H1 (cell line): ENCODE data around the gene PPP2R2C. TPM values are rescaled to one million over a fixed set of nuclear protein-coding genes. Genes with fewer than 3 reads are reported as not detected.

ENCODE experiments used
- CTCF ChIA-PET: fragments of 300-600 bp; sonication (Branson Sonifier 250); formaldehyde crosslinking; loops from one replicate; lab custom pipeline; 2021; ENCODE audit not compliant: partially characterized antibody; lab: Charles Lee
- POLR2A ChIA-PET: fragments of 300-600 bp; sonication (Branson Sonifier 250); formaldehyde crosslinking; loops from one replicate; lab custom pipeline; 2021; ENCODE audit warnings: inconsistent platforms; ENCODE audit not compliant: partially characterized antibody; lab: Charles Lee
- DNase-seq, 2 experiments: peaks; one replicate each; pipeline versions ENCODE4 v3.0.0 to v3.0.0-alpha.2; 2010 to 2022; ENCODE audit warnings: low spot score in 2 of 2, low read depth in 1 of 2, mixed read lengths in 1 of 2
- FAIRE-seq: peaks from 2 replicates; lab custom pipeline; 2011; peaks lifted over from hg19 to GRCh38; lab: Jason Lieb, UNC
- H2AFZ ChIP-seq: 2 replicates; pipeline ENCODE4 v1.8.1; 2012; ENCODE audit warnings: low read length, inconsistent platforms
- H2AK5ac ChIP-seq: 2 replicates; pipeline ENCODE4 v1.6.1; 2013; ENCODE audit warnings: low read depth, low read length
- H2BK120ac ChIP-seq: replicated peaks from 2 replicates; pipeline ENCODE3; 2013; ENCODE audit warnings: low read depth, low read length, inconsistent platforms
- H2BK12ac ChIP-seq: 2 replicates; pipeline ENCODE4 v1.6.1; 2013; ENCODE audit warnings: low read depth, low read length
- H2BK15ac ChIP-seq: 2 replicates; pipeline ENCODE4 v1.6.1; 2013; ENCODE audit warnings: low read length
- H2BK20ac ChIP-seq: 2 replicates; pipeline ENCODE4 v1.6.1; 2013; ENCODE audit warnings: low read length
- H2BK5ac ChIP-seq: 2 replicates; pipeline ENCODE4 v1.6.1; 2013; ENCODE audit warnings: low read depth, low read length
- H3K14ac ChIP-seq: 2 replicates; pipeline ENCODE4 v1.6.1; 2013; ENCODE audit warnings: inconsistent platforms; ENCODE audit not compliant: insufficient read length
- H3K18ac ChIP-seq: 2 replicates; pipeline ENCODE4 v1.6.1; 2013; ENCODE audit warnings: low read length; ENCODE audit errors: extremely low read depth
- H3K23ac ChIP-seq: 2 replicates; pipeline ENCODE4 v1.6.1; 2013; ENCODE audit warnings: inconsistent platforms; ENCODE audit not compliant: insufficient read length
- H3K23me2 ChIP-seq: 2 replicates; pipeline ENCODE4 v1.6.1; 2013; ENCODE audit warnings: low read depth, low read length
- H3K27ac ChIP-seq: 2 replicates; pipeline ENCODE4 v1.6.1; 2011; ENCODE audit warnings: low read depth, low read length, inconsistent platforms
- H3K27me3 ChIP-seq, 4 experiments: replicated peaks in 1 of 4; 1 replicate in 1 of 4; 2 replicates in 3 of 4; pipeline versions ENCODE4 v1.6.1 to v1.8.1; 2011 to 2013; ENCODE audit warnings: low read length in 3 of 4, mild to moderate bottlenecking in 3 of 4, inconsistent platforms in 2 of 4, mixed read lengths in 2 of 4, moderate library complexity in 1 of 4; ENCODE audit not compliant: control insufficient read depth in 3 of 4, insufficient read depth in 3 of 4; ENCODE audit errors: extremely low read depth in 1 of 4
- H3K36me3 ChIP-seq, 4 experiments: 2 replicates each; pipeline versions ENCODE4 v1.6.1 to v1.8.1; 2011 to 2013; ENCODE audit warnings: mild to moderate bottlenecking in 4 of 4, low read length in 3 of 4, moderate library complexity in 2 of 4, control low read depth in 1 of 4, inconsistent platforms in 1 of 4; ENCODE audit not compliant: insufficient read depth in 4 of 4, control insufficient read depth in 2 of 4
- H3K4ac ChIP-seq: replicated peaks from 2 replicates; pipeline ENCODE3; 2013; ENCODE audit warnings: low read length, low read depth, mixed read lengths, inconsistent platforms; ENCODE audit not compliant: insufficient read length
- H3K4me1 ChIP-seq, 4 experiments: replicated peaks in 1 of 4; 1 replicate in 1 of 4; 2 replicates in 3 of 4; pipeline versions ENCODE4 v1.6.1 to v1.8.1; 2011 to 2013; ENCODE audit warnings: low read length in 3 of 4, inconsistent platforms in 2 of 4, mixed read lengths in 1 of 4; ENCODE audit not compliant: insufficient read depth in 4 of 4, control insufficient read depth in 3 of 4
- H3K4me2 ChIP-seq, 2 experiments: 2 replicates each; pipeline versions ENCODE4 v1.6.1 to v1.8.1; 2011 to 2013; ENCODE audit warnings: low read depth in 2 of 2, low read length in 2 of 2, control low read depth in 1 of 2, inconsistent platforms in 1 of 2, mild to moderate bottlenecking in 1 of 2; ENCODE audit not compliant: insufficient read depth in 1 of 2
- H3K4me3 ChIP-seq, 4 experiments: fragments of 200-600, 300-600 bp in 1 of 4; sonication (generic), shearing (Covaris generic), sonication (Bioruptor Twin) in 1 of 4; 2 replicates each; pipeline versions ENCODE4 v1.5.1 to v1.8.1; 2011 to 2016; ENCODE audit warnings: low read length in 4 of 4, low read depth in 3 of 4, control low read depth in 2 of 4, inconsistent platforms in 2 of 4, mild to moderate bottlenecking in 2 of 4, mixed read lengths in 1 of 4, moderate library complexity in 1 of 4; ENCODE audit not compliant: insufficient read depth in 2 of 4; ENCODE audit errors: extremely low read depth in 1 of 4
- H3K56ac ChIP-seq: replicated peaks from 2 replicates; pipeline ENCODE3; 2013; ENCODE audit warnings: low read depth, mild to moderate bottlenecking, mixed read lengths, low read length, inconsistent platforms; ENCODE audit not compliant: insufficient read length
- H3K79me1 ChIP-seq: 2 replicates; pipeline ENCODE4 v1.6.1; 2013; ENCODE audit warnings: low read depth, low read length, control low read depth
- H3K79me2 ChIP-seq, 2 experiments: 2 replicates each; pipeline versions ENCODE4 v1.6.1 to v1.8.1; 2012 to 2013; ENCODE audit warnings: low read length in 2 of 2, mild to moderate bottlenecking in 2 of 2, inconsistent platforms in 1 of 2; ENCODE audit not compliant: insufficient read depth in 2 of 2, control insufficient read depth in 1 of 2
- H3K9ac ChIP-seq, 4 experiments: replicated peaks in 1 of 4; 1 replicate in 1 of 4; 2 replicates in 3 of 4; pipeline versions ENCODE4 v1.6.1 to v1.8.1; 2011 to 2013; ENCODE audit warnings: low read depth in 3 of 4, low read length in 3 of 4, control low read depth in 2 of 4, mild to moderate bottlenecking in 2 of 4, moderate library complexity in 2 of 4, inconsistent platforms in 1 of 4; ENCODE audit errors: extremely low read depth in 1 of 4
- H3K9me3 ChIP-seq, 2 experiments: 2 replicates each; pipeline versions ENCODE4 v1.6.1 to v1.8.1; 2012 to 2013; ENCODE audit warnings: mild to moderate bottlenecking in 2 of 2, moderate library complexity in 2 of 2, control low read depth in 1 of 2, inconsistent platforms in 1 of 2, low read depth in 1 of 2, low read length in 1 of 2, mixed read lengths in 1 of 2; ENCODE audit not compliant: insufficient read depth in 2 of 2
- H4K20me1 ChIP-seq, 2 experiments: replicated peaks in 1 of 2; 2 replicates each; pipeline versions ENCODE3 to v1.8.1; 2011 to 2013; ENCODE audit warnings: inconsistent platforms in 2 of 2, low read length in 2 of 2, mild to moderate bottlenecking in 1 of 2; ENCODE audit not compliant: insufficient read depth in 2 of 2, control insufficient read depth in 1 of 2
- H4K5ac ChIP-seq: 2 replicates; pipeline ENCODE4 v1.6.1; 2013; ENCODE audit warnings: low read length, low read depth, mixed read lengths, inconsistent platforms; ENCODE audit not compliant: insufficient read length
- H4K8ac ChIP-seq: 2 replicates; pipeline ENCODE4 v1.8.0; 2013; ENCODE audit warnings: mild to moderate bottlenecking, moderate library complexity, low read length, inconsistent platforms; ENCODE audit not compliant: insufficient read depth; ENCODE audit errors: extremely low read depth
- H4K91ac ChIP-seq: replicated peaks from 2 replicates; pipeline ENCODE3; 2013; ENCODE audit warnings: low read length, mixed read lengths, inconsistent platforms; ENCODE audit not compliant: insufficient read length
- EZH2 ChIP-seq: fragments of 200-600 bp; sonication (generic); IDR thresholded peaks from 2 replicates; pipeline ENCODE4 v1.7.1; 2012; ENCODE audit warnings: low read depth, mild to moderate bottlenecking, moderate library complexity, low read length, inconsistent platforms; ENCODE audit not compliant: severe bottlenecking
- SAP30 ChIP-seq: fragments of 300-600 bp; sonication (generic); IDR thresholded peaks from 2 replicates; pipeline ENCODE4 v1.7.1; 2012; ENCODE audit warnings: low read length, moderate library complexity, mild to moderate bottlenecking, inconsistent platforms; ENCODE audit not compliant: insufficient read depth, insufficient replicate concordance
- TBP ChIP-seq: IDR thresholded peaks from 2 replicates; pipeline ENCODE4 v1.6.1; 2011; ENCODE audit warnings: low read depth, low read length, improper control_type of control experiment
- WGBS, 2 experiments: shearing (Covaris generic) in 1 of 2; methylation state at CpG; one replicate each; pipeline versions ENCODE4 v1.1.6 to v1.1.7; 2013 to 2015; ENCODE audit warnings: low lambda C conversion rate in 2 of 2, mixed read lengths in 2 of 2, inconsistent platforms in 1 of 2, low coverage in 1 of 2, missing lambda C conversion rate in 1 of 2; ENCODE audit not compliant: insufficient replicate concordance in 2 of 2, insufficient coverage in 1 of 2, insufficient read length in 1 of 2; ENCODE audit errors: extremely low coverage in 1 of 2, missing lambda C conversion rate in 1 of 2; 5-methylcytosine and 5-hydroxymethylcytosine counted together
- polyA plus RNA-seq, 7 experiments: library from polyadenylated mRNA; depleted of rRNA in 3 of 7; stranded (reverse) in 5 of 7; unstranded in 2 of 7; fragments of >200 nt in 5 of 7; fragments of 200-250 nt in 2 of 7; gene quantifications; 1 replicate in 5 of 7; 2 replicates in 1 of 7; 4 replicates in 1 of 7; pipeline versions ENCODE4 v1.2.1 to v1.2.3, GENCODE V29; 2011 to 2013; ENCODE audit warnings: missing spikeins in 2 of 7, mixed read lengths in 2 of 7
- total RNA-seq: library from RNA; stranded (reverse); fragmentation: NEBNext Ultra II Directional; extraction: Animal tissue kit (Norgen Biotek cat#: 25700); gene quantifications from 2 replicates; pipeline ENCODE4 v1.2.1, GENCODE V29; 2021

PPP2R2C gene
- total and polyA plus RNA-seq, 2 of the 8 experiments (the other 6 are each of a cell fraction or from before 2014, with no cell fraction given), result 6.4 TPM

- Histone ChIP-seq H3K27ac (no peak overlapping the region), H3K9ac (no peak overlapping the region), H3K4ac (no peak overlapping the region), H4K91ac (no peak overlapping the region), H3K36me3 (no peaks in the 10 kb centered on the region), H3K4me1 (no peaks in the 10 kb centered on the region), H4K20me1 (no peaks in the 10 kb centered on the region), H2BK20ac (no peak overlapping the region), H2BK15ac (no peak overlapping the region), H3K23me2 (no peaks in the 10 kb centered on the region), H3K14ac (no peak overlapping the region), H3K79me2 (no peaks in the 10 kb centered on the region), H3K27me3 (no peaks in the 10 kb centered on the region), H2BK12ac (no peak overlapping the region), H4K5ac (no peak overlapping the region), H3K4me2 (no peak overlapping the region), H3K18ac (no peak overlapping the region), H2BK120ac (no peak overlapping the region), H3K56ac (no peak overlapping the region), H3K79me1 (no peaks in the 10 kb centered on the region), H3K23ac (no peak overlapping the region), H4K8ac (no peak overlapping the region), H3K9me3 (peaks cover 21 to 24% of the 10 kb centered on the region in 2 experiments), H2AK5ac (no peak overlapping the region), H3K4me3 (no peak overlapping the region), H2BK5ac (no peak overlapping the region), H2AFZ (no peak overlapping the region)
- ChIA-PET POLR2A (no interaction called here), CTCF (no interaction called here)
- whole genome bisulfite sequencing, 2 experiments, result 91% methylated on average over 6 of the region's 6 CpGs; no CpG with 5 or more reads in 1 of the 2 experiments
- DNase-seq (peak in 1 of 2 experiments; percentile 19), FAIRE-seq (no peak)
- TF ChIP-seq SAP30 (no peak), TBP (no peak), EZH2 (no peak)
Observed at GRCh38 chr4:6502147-6502546, 29.7 kb upstream of the PPP2R2C start.
